Uterus (tissue), 4 donors: ENCODE data around the gene SETX. TPM values are rescaled to one million over a fixed set of nuclear protein-coding genes. Genes with fewer than 3 reads are reported as not detected.

ENCODE experiments used
- DNase-seq, 2 donors: peaks; one replicate each; pipeline ENCODE4 v3.0.0-alpha.2; 2019 to 2020
- H3K27ac ChIP-seq, 2 donors: fragments of 200-600 bp; sonication (generic); 1 replicate in 1 of 2; 2 replicates in 1 of 2; pipeline ENCODE4 v1.5.1; 2016 to 2018
- H3K27me3 ChIP-seq, 2 donors: fragments of 200-600 bp; sonication (generic); one replicate each; pipeline ENCODE4 v1.5.1; 2018 to 2019; ENCODE audit warnings: control low read depth in 1 of 2
- H3K36me3 ChIP-seq, 2 donors: fragments of 200-600 bp; sonication (generic); one replicate each; pipeline ENCODE4 v1.5.1; 2019; ENCODE audit warnings: control low read depth in 1 of 2
- H3K4me1 ChIP-seq, 2 donors: fragments of 200-600 bp; sonication (generic); one replicate each; pipeline ENCODE4 v1.5.1; 2018 to 2019; ENCODE audit warnings: control low read depth in 1 of 2
- H3K4me3 ChIP-seq, 2 donors: fragments of 200-600 bp; sonication (generic); 1 replicate in 1 of 2; 2 replicates in 1 of 2; pipeline ENCODE4 v1.5.1; 2018 to 2019; ENCODE audit warnings: mild to moderate bottlenecking in 1 of 2
- H3K9me3 ChIP-seq, 2 donors: fragments of 200-600 bp; sonication (generic); one replicate each; pipeline ENCODE4 v1.5.1; 2019; ENCODE audit warnings: control low read depth in 1 of 2
- CTCF ChIP-seq, 4 experiments: fragments of 200-600 bp in 2 of 4; fragments of 450-650 bp in 2 of 4; sonication (generic) in 2 of 4; IDR thresholded peaks; one replicate each; pipeline ENCODE4 v1.5.1; 2016 to 2019; ENCODE audit warnings: antibody characterized with exemption in 4 of 4, mild to moderate bottlenecking in 2 of 4, moderate library complexity in 1 of 4
- POLR2A ChIP-seq, 2 donors: fragments of 450-650 bp; IDR thresholded peaks; one replicate each; pipeline ENCODE4 v1.6.1; 2016; ENCODE audit warnings: antibody characterized with exemption in 2 of 2, mild to moderate bottlenecking in 1 of 2, moderate library complexity in 1 of 2
- intact Hi-C: fragments of 100-400 bp; cut with DNase I; formaldehyde crosslinking; loops from one replicate; pipeline ENCODE4 v1.15.1; 2023; ENCODE audit warnings: low total_unique reads
- total RNA-seq, 4 donors: library from RNA; depleted of rRNA in 3 of 4; stranded (reverse); fragments of >200 nt in 3 of 4; gene quantifications; one replicate each; pipeline versions ENCODE4 v1.1.0 to v1.2.4, GENCODE V29; 2014 to 2023
- donor health status: DM: yes; HTN: yes; CAD: no.

The SETX gene
- total RNA-seq, 4 donors from 2014 or later = 36.5 to 117 (median 60.4) TPM

- H3K36me3 ChIP-seq = no peaks in the 10 kb centered on the region
- H3K27ac ChIP-seq = no peak overlapping the region
- H3K4me1 ChIP-seq = no peaks in the 10 kb centered on the region
- H3K9me3 ChIP-seq = no peaks in the 10 kb centered on the region
- no peak overlapping the region for H3K4me3 ChIP-seq
- intact Hi-C loops = no loop called here
- TF ChIP-seq POLR2A (IDR thresholded peaks at IDR 0.05) (no peak), CTCF (IDR thresholded peaks at IDR 0.05) (no peak)
- DNase-seq = no peak
- no peaks in the 10 kb centered on the region for H3K27me3 ChIP-seq
These were observed 143.2 kb downstream of the SETX start for GRCh38 chr9:132211570-132211969.

Other genes starting within 250 kb of the SETX start
- 1 to 10 TPM in 2 of 4 donors, not detected in 2; 1.4 to 4.4 TPM for gene NTNG2, start 192.9 kb downstream of the SETX start, total RNA-seq
- gene TTF1, start 51.9 kb upstream of the SETX start, total RNA-seq = 10 to 100 TPM in 2 of 4 donors, 1 to 10 TPM in 2; 5.6 to 16.5 (median 10.3) TPM
- 1 to 10 TPM in 1 of 4 donors, not detected in 3; 1.4 TPM for gene CFAP77, start 55.2 kb upstream of the SETX start, total RNA-seq
- not detected for gene BARHL1, start 227.6 kb upstream of the SETX start, total RNA-seq